Tibial nerve (tissue), 4 donors: ENCODE measurements around the gene ZC3H13.

ENCODE experiments used
- EP300 ChIP-seq, 2 donors: sonication (generic); formaldehyde crosslinking; IDR thresholded peaks; one replicate each; pipeline ENCODE4 v1.6.1; 2017; ENCODE audit warnings: antibody characterized with exemption in 2 of 2, mild to moderate bottlenecking in 1 of 2
- POLR2A ChIP-seq, 2 donors: fragments of 450-650 bp; IDR thresholded peaks; one replicate each; pipeline ENCODE4 v1.6.1; 2017; ENCODE audit warnings: antibody characterized with exemption in 2 of 2, mild to moderate bottlenecking in 2 of 2, moderate library complexity in 2 of 2
- TF ChIP-seq, protein P1 (sequence below), 5 experiments: fragments of 200-600 bp in 3 of 5; fragments of 450-650 bp in 2 of 5; sonication (generic) in 3 of 5; IDR thresholded peaks; one replicate each; pipeline ENCODE4 v1.5.1; 2016 to 2019; ENCODE audit warnings: antibody characterized with exemption in 5 of 5, mild to moderate bottlenecking in 3 of 5, moderate library complexity in 2 of 5

GRCh38 chr13:46076827-46077226, 24.3 kb upstream of the ZC3H13 start:
- TF ChIP-seq POLR2A (IDR thresholded peaks at IDR 0.05) (no peak), EP300 (IDR thresholded peaks at IDR 0.05) (no peak)
- TF ChIP-seq, protein P1, sequence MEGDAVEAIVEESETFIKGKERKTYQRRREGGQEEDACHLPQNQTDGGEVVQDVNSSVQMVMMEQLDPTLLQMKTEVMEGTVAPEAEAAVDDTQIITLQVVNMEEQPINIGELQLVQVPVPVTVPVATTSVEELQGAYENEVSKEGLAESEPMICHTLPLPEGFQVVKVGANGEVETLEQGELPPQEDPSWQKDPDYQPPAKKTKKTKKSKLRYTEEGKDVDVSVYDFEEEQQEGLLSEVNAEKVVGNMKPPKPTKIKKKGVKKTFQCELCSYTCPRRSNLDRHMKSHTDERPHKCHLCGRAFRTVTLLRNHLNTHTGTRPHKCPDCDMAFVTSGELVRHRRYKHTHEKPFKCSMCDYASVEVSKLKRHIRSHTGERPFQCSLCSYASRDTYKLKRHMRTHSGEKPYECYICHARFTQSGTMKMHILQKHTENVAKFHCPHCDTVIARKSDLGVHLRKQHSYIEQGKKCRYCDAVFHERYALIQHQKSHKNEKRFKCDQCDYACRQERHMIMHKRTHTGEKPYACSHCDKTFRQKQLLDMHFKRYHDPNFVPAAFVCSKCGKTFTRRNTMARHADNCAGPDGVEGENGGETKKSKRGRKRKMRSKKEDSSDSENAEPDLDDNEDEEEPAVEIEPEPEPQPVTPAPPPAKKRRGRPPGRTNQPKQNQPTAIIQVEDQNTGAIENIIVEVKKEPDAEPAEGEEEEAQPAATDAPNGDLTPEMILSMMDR (IDR thresholded peaks at IDR 0.05): no peak
